ENCODE results near the gene BBS5.

BBS5 gene

GRCh38 chr2:169464466-169464865 lies 14.8 kb upstream of the BBS5 start:
- TF ChIP-seq POLR2A (IDR thresholded peaks at IDR 0.05; ENCODE audit: low read depth, low read length) = no peak
- no peak for TF ChIP-seq POLR2AphosphoS5 (IDR thresholded peaks at IDR 0.05; ENCODE audit: low read depth, low read length)
- no peak for TF ChIP-seq TAF1 (IDR thresholded peaks at IDR 0.05; ENCODE audit: borderline replicate concordance, low read depth, low read length)
- DNase-seq (ENCODE audit: insufficient read length) = no peak
- FAIRE-seq = no peak

GRCh38 chr2:169464882-169465281 lies 14.4 kb upstream of the BBS5 start:
- DNase-seq (ENCODE audit: insufficient read length) = no peak
- no peak for FAIRE-seq
- TF ChIP-seq POLR2AphosphoS5 (IDR thresholded peaks at IDR 0.05; ENCODE audit: low read depth, low read length) = no peak
- TF ChIP-seq TAF1 (IDR thresholded peaks at IDR 0.05; ENCODE audit: borderline replicate concordance, low read depth, low read length) = no peak
- TF ChIP-seq POLR2A (IDR thresholded peaks at IDR 0.05; ENCODE audit: low read depth, low read length) = no peak

GRCh38 chr2:169468841-169469240 lies 10.5 kb upstream of the BBS5 start:
- FAIRE-seq = no peak
- DNase-seq (ENCODE audit: insufficient read length) = no peak
- TF ChIP-seq POLR2AphosphoS5 (IDR thresholded peaks at IDR 0.05; ENCODE audit: low read depth, low read length) (no peak), POLR2A (IDR thresholded peaks at IDR 0.05; ENCODE audit: low read depth, low read length) (no peak), TAF1 (IDR thresholded peaks at IDR 0.05; ENCODE audit: borderline replicate concordance, low read depth, low read length) (no peak)

GRCh38 chr2:169469952-169470572 lies 9.2 kb upstream of the BBS5 start:
- DNase-seq (ENCODE audit: insufficient read length) = no peak
- no peak for FAIRE-seq
- TF ChIP-seq POLR2A (IDR thresholded peaks at IDR 0.05; ENCODE audit: low read depth, low read length) (no peak), POLR2AphosphoS5 (IDR thresholded peaks at IDR 0.05; ENCODE audit: low read depth, low read length) (no peak), TAF1 (IDR thresholded peaks at IDR 0.05; ENCODE audit: borderline replicate concordance, low read depth, low read length) (no peak)

GRCh38 chr2:169472249-169472648 lies 7.0 kb upstream of the BBS5 start:
- DNase-seq (ENCODE audit: insufficient read length) (no peak), FAIRE-seq (no peak)
- TF ChIP-seq POLR2A (IDR thresholded peaks at IDR 0.05; ENCODE audit: low read depth, low read length) (no peak), TAF1 (IDR thresholded peaks at IDR 0.05; ENCODE audit: borderline replicate concordance, low read depth, low read length) (no peak), POLR2AphosphoS5 (IDR thresholded peaks at IDR 0.05; ENCODE audit: low read depth, low read length) (no peak)

- no peak for FAIRE-seq
- no peak for DNase-seq (ENCODE audit: insufficient read length)
- TF ChIP-seq POLR2AphosphoS5 (IDR thresholded peaks at IDR 0.05; ENCODE audit: low read depth, low read length) (no peak), POLR2A (IDR thresholded peaks at IDR 0.05; ENCODE audit: low read depth, low read length) (no peak), TAF1 (IDR thresholded peaks at IDR 0.05; ENCODE audit: borderline replicate concordance, low read depth, low read length) (no peak)
Observed at GRCh38 chr2:169476459-169476858, 2.8 kb upstream of the BBS5 start.

GRCh38 chr2:169478339-169478738 lies 955 bp upstream of the BBS5 start:
- DNase-seq (ENCODE audit: insufficient read length) (no peak), FAIRE-seq (no peak)
- TF ChIP-seq POLR2AphosphoS5 (IDR thresholded peaks at IDR 0.05; ENCODE audit: low read depth, low read length) = no peak
- no peak for TF ChIP-seq TAF1 (IDR thresholded peaks at IDR 0.05; ENCODE audit: borderline replicate concordance, low read depth, low read length)
- no peak for TF ChIP-seq POLR2A (IDR thresholded peaks at IDR 0.05; ENCODE audit: low read depth, low read length)

GRCh38 chr2:169478745-169479256 lies 493 bp upstream of the BBS5 start:
- TF ChIP-seq POLR2AphosphoS5 (IDR thresholded peaks at IDR 0.05; ENCODE audit: low read depth, low read length) (no peak), POLR2A (IDR thresholded peaks at IDR 0.05; ENCODE audit: low read depth, low read length) (no peak), TAF1 (IDR thresholded peaks at IDR 0.05; ENCODE audit: borderline replicate concordance, low read depth, low read length) (no peak)
- FAIRE-seq (no peak), DNase-seq (ENCODE audit: insufficient read length) (no peak)

GRCh38 chr2:169480079-169480465 lies 778 bp downstream of the BBS5 start:
- peak; percentile 17 for FAIRE-seq
- no peak for DNase-seq (ENCODE audit: insufficient read length)
- TF ChIP-seq POLR2AphosphoS5 (IDR thresholded peaks at IDR 0.05; ENCODE audit: low read depth, low read length) (no peak), TAF1 (IDR thresholded peaks at IDR 0.05; ENCODE audit: borderline replicate concordance, low read depth, low read length) (no peak), POLR2A (IDR thresholded peaks at IDR 0.05; ENCODE audit: low read depth, low read length) (no peak)

- TF ChIP-seq POLR2A (IDR thresholded peaks at IDR 0.05; ENCODE audit: low read depth, low read length) (no peak), POLR2AphosphoS5 (IDR thresholded peaks at IDR 0.05; ENCODE audit: low read depth, low read length) (no peak), TAF1 (IDR thresholded peaks at IDR 0.05; ENCODE audit: borderline replicate concordance, low read depth, low read length) (no peak)
- DNase-seq (ENCODE audit: insufficient read length) (no peak), FAIRE-seq (no peak)
Observed at GRCh38 chr2:169485650-169486138, 6.4 kb downstream of the BBS5 start.

GRCh38 chr2:169486487-169486886 lies 7.2 kb downstream of the BBS5 start:
- FAIRE-seq (no peak), DNase-seq (ENCODE audit: insufficient read length) (no peak)
- no peak for TF ChIP-seq TAF1 (IDR thresholded peaks at IDR 0.05; ENCODE audit: borderline replicate concordance, low read depth, low read length)
- TF ChIP-seq POLR2A (IDR thresholded peaks at IDR 0.05; ENCODE audit: low read depth, low read length) = no peak
- no peak for TF ChIP-seq POLR2AphosphoS5 (IDR thresholded peaks at IDR 0.05; ENCODE audit: low read depth, low read length)

GRCh38 chr2:169490834-169491233 lies 11.5 kb downstream of the BBS5 start:
- no peak for FAIRE-seq
- DNase-seq (ENCODE audit: insufficient read length) = no peak
- no peak for TF ChIP-seq POLR2AphosphoS5 (IDR thresholded peaks at IDR 0.05; ENCODE audit: low read depth, low read length)
- no peak for TF ChIP-seq POLR2A (IDR thresholded peaks at IDR 0.05; ENCODE audit: low read depth, low read length)
- TF ChIP-seq TAF1 (IDR thresholded peaks at IDR 0.05; ENCODE audit: borderline replicate concordance, low read depth, low read length) = no peak

Measured in GM12892 (cell line).